ENCODE measurements around the gene NOD2.

The NOD2 gene

GRCh38 chr16:50736448-50736847, 43.0 kb downstream of the NOD2 start:
- no peak overlapping the region for H3K4me3 ChIP-seq (ENCODE audit: low read length)
- no peak for TF ChIP-seq CTCF (conservative IDR thresholded peaks at IDR 0.05; ENCODE audit: low read depth, low read length)
- no peak for DNase-seq (ENCODE audit: low read depth)

- no peak overlapping the region for H3K4me3 ChIP-seq (ENCODE audit: low read length)
- DNase-seq (ENCODE audit: low read depth), result no peak
- TF ChIP-seq CTCF (conservative IDR thresholded peaks at IDR 0.05; ENCODE audit: low read depth, low read length), result no peak
These were observed 44.1 kb downstream of the NOD2 start for GRCh38 chr16:50737420-50737959.

GRCh38 chr16:50739031-50739430, 45.6 kb downstream of the NOD2 start:
- no peak overlapping the region for H3K4me3 ChIP-seq (ENCODE audit: low read length)
- TF ChIP-seq CTCF (conservative IDR thresholded peaks at IDR 0.05; ENCODE audit: low read depth, low read length), result no peak
- DNase-seq (ENCODE audit: low read depth), result no peak

GRCh38 chr16:50740736-50741135, 47.3 kb downstream of the NOD2 start:
- TF ChIP-seq CTCF (conservative IDR thresholded peaks at IDR 0.05; ENCODE audit: low read depth, low read length), result no peak
- H3K4me3 ChIP-seq (ENCODE audit: low read length), result no peak overlapping the region
- DNase-seq (ENCODE audit: low read depth), result no peak

- TF ChIP-seq CTCF (conservative IDR thresholded peaks at IDR 0.05; ENCODE audit: low read depth, low read length), result no peak
- H3K4me3 ChIP-seq (ENCODE audit: low read length), result peak overlapping the region; percentile 42
- DNase-seq (ENCODE audit: low read depth), result no peak
These were observed 47.9 kb downstream of the NOD2 start for GRCh38 chr16:50741225-50741780.

- DNase-seq (ENCODE audit: low read depth), result peak; percentile 96
- no peak for TF ChIP-seq CTCF (conservative IDR thresholded peaks at IDR 0.05; ENCODE audit: low read depth, low read length)
These were observed 48.6 kb downstream of the NOD2 start, which contains the start of gene CYLD for GRCh38 chr16:50741781-50742575. Gene CYLD, plus strand, starts transcription at chr16:50742086. Its CDS starts 7,613 bp downstream, at chr16:50749699.

More at GRCh38 chr16:50741781-50742575, 48.6 kb downstream of the NOD2 start, which contains the start of gene CYLD:
- peak within 1 kb of the TSS; percentile 77 for H3K4me3 ChIP-seq (ENCODE audit: low read length)
